ENCODE data around the gene CALCOCO1. TPM values are rescaled to one million over a fixed set of nuclear protein-coding genes. Genes with fewer than 3 reads are reported as not detected.
A peak's percentile ranks its signal among the peaks of the same experiment; 100 is the strongest.

Gene CALCOCO1
- total RNA-seq, 1 donor from 2014 or later, result 32.0 TPM

- no peaks in the 10 kb centered on the region for H3K9me3 Mint-ChIP-seq
- no peaks in the 10 kb centered on the region for H3K36me3 Mint-ChIP-seq (ENCODE audit: low read depth)
- no peak for TF ChIP-seq CTCF (conservative IDR thresholded peaks at IDR 0.05)
- DNase-seq (ENCODE audit: low read depth, low spot score), result no peak
- H3K4me1 Mint-ChIP-seq, result peaks cover 12% of the 10 kb centered on the region
- no peak overlapping the region for H3K4me3 Mint-ChIP-seq
- H3K27ac Mint-ChIP-seq (ENCODE audit: unreplicated experiment), result no peak overlapping the region
- no peaks in the 10 kb centered on the region for H3K27me3 Mint-ChIP-seq (ENCODE audit: low read depth)
Measured at GRCh38 chr12:53739214-53740129, 12.2 kb upstream of the CALCOCO1 start.

- DNase-seq (ENCODE audit: low read depth, low spot score), result no peak
- Mint-ChIP-seq H3K4me3 (no peak overlapping the region), H3K9me3 (no peaks in the 10 kb centered on the region), H3K36me3 (ENCODE audit: low read depth) (no peaks in the 10 kb centered on the region), H3K4me1 (peaks cover 12% of the 10 kb centered on the region), H3K27me3 (ENCODE audit: low read depth) (peaks cover 8% of the 10 kb centered on the region), H3K27ac (ENCODE audit: unreplicated experiment) (no peak overlapping the region)
- no peak for TF ChIP-seq CTCF (conservative IDR thresholded peaks at IDR 0.05)
Measured at GRCh38 chr12:53738406-53739213, 11.4 kb upstream of the CALCOCO1 start.

DNA sequence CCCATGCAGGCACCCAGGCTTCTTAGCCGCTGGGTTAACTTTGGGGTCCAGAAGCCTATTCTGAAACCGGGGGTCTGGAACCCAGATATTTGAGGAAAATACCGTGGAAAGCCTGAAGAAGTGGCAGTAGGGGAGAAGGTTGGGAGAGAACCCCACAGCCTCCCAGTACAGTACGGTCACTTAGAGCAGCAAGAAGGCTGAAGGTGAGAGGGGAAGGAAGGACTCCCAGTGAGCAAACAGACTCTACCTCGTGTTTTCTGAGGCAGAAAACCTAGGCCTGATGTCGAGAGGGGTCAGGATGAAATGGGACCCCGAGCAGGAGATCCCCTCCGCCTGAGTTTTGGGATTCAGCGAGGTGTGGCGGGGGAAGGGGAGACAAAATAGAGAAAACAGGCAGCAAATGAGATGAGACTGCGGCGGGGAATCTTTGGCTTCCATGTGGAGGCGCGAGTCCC, 10.7 kb upstream of the CALCOCO1 start:
- Mint-ChIP-seq H3K27ac (ENCODE audit: unreplicated experiment) (no peak overlapping the region), H3K4me3 (peak overlapping the region; percentile 45), H3K9me3 (no peaks in the 10 kb centered on the region), H3K36me3 (ENCODE audit: low read depth) (no peaks in the 10 kb centered on the region), H3K4me1 (peaks cover 12% of the 10 kb centered on the region), H3K27me3 (ENCODE audit: low read depth) (peaks cover 14% of the 10 kb centered on the region)
- no peak for DNase-seq (ENCODE audit: low read depth, low spot score)
- no peak for TF ChIP-seq CTCF (conservative IDR thresholded peaks at IDR 0.05)

DNA sequence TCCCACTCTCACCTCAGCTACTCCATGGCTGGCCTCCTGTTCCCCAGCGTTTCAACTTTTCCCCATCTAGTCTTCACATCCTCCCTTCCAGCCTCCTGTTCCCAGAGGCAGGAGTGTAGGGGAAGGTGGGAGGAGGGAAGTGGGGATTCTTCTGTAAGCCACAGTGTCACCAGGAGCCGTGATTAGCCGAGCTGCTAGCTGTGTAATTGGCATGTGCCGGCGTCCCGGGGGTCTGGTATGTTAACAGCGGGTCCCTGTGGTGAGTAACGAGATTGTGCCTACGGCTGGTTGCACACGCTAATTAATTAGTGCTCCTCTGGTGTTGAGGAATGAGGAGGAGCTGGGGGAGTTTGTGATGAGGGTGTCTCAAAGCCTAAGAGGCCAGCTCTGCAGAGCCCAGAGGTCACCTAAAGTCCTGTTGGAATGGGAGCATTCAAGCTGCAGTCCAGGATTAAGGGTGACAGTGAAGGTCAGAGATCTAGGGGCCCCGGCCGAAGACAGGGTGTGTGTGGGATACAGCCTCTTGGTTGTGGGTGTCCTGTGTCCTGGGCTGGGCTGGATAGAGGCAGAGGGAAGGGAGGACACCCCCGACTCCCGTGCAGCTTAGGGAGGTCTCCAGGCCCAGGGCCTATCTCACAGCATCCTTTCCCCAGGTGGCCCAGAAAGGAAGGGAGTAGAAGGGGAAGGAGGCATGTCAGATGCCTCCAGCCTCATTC, 10.0 kb upstream of the CALCOCO1 start:
- Mint-ChIP-seq H3K27me3 (ENCODE audit: low read depth) (peaks cover 20% of the 10 kb centered on the region), H3K27ac (ENCODE audit: unreplicated experiment) (no peak overlapping the region), H3K9me3 (no peaks in the 10 kb centered on the region), H3K4me3 (no peak overlapping the region), H3K4me1 (peaks cover 12% of the 10 kb centered on the region), H3K36me3 (ENCODE audit: low read depth) (no peaks in the 10 kb centered on the region)
- DNase-seq (ENCODE audit: low read depth, low spot score), result no peak
- TF ChIP-seq CTCF (conservative IDR thresholded peaks at IDR 0.05), result no peak

DNA sequence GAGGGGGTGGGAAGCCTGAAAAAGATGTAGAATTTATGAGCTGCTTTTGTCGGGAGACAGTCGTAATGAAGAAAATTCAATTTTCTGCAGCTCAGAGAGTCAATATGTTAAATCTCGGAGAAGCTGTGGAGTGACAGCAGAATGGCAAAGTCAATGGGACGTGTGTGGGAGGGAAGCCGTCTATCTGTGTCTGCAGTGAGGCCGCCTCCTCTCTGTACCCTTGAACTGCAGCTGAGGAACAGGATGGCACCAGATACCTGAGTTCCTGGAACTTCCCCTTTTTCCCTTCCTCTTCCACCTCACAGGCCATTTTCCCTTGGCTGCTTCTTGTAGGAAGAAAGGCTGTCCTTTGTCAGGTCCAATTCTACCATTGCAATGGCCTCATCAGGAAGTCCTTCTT, 9.3 kb upstream of the CALCOCO1 start:
- DNase-seq (ENCODE audit: low read depth, low spot score), result no peak
- Mint-ChIP-seq H3K4me1 (peaks cover 12% of the 10 kb centered on the region), H3K36me3 (ENCODE audit: low read depth) (no peaks in the 10 kb centered on the region), H3K27ac (ENCODE audit: unreplicated experiment) (no peak overlapping the region), H3K4me3 (no peak overlapping the region), H3K9me3 (no peaks in the 10 kb centered on the region), H3K27me3 (ENCODE audit: low read depth) (peaks cover 27% of the 10 kb centered on the region)
- no peak for TF ChIP-seq CTCF (conservative IDR thresholded peaks at IDR 0.05)
